OCI-M2 (cell line): Measurements from ENCODE around the gene PLAGL1.
"Not testable (repeated sequence)": the region's sequence is repeated elsewhere in the genome, so short reads cannot be mapped to it uniquely, and the experiment has no call there.

Experiments
- DNase-seq: peaks from one replicate; lab custom pipeline; 2025; ENCODE audit not compliant: unreplicated experiment; lab: John Stamatoyannopoulos, UW

Gene PLAGL1

GRCh38 chr6:143941852-143942627, 66.0 kb downstream of the PLAGL1 start:
- DNase-seq = no peak

- peak; percentile 57 for DNase-seq
These were observed 68.0 kb downstream of the PLAGL1 start for GRCh38 chr6:143940011-143940597.

GRCh38 chr6:143939364-143939763, 68.7 kb downstream of the PLAGL1 start:
- DNase-seq = no peak

- DNase-seq = no peak
These were observed 70.4 kb downstream of the PLAGL1 start for GRCh38 chr6:143937668-143937970.

- DNase-seq = no peak
These were observed 71.0 kb downstream of the PLAGL1 start for GRCh38 chr6:143936778-143937667.

GRCh38 chr6:143936347-143936746, 71.7 kb downstream of the PLAGL1 start:
- no peak for DNase-seq

- no peak for DNase-seq
These were observed 73.2 kb downstream of the PLAGL1 start for GRCh38 chr6:143934867-143935266.

GRCh38 chr6:143934331-143934730, 73.7 kb downstream of the PLAGL1 start:
- DNase-seq = no peak

GRCh38 chr6:143929975-143930374, 78.1 kb downstream of the PLAGL1 start:
- no peak for DNase-seq

- no peak for DNase-seq
These were observed 79.2 kb downstream of the PLAGL1 start for GRCh38 chr6:143928853-143929252.

- not testable (repeated sequence) for DNase-seq
These were observed 91.0 kb downstream of the PLAGL1 start for GRCh38 chr6:143917026-143917425.

- no peak for DNase-seq
These were observed 95.4 kb downstream of the PLAGL1 start for GRCh38 chr6:143912671-143913070.

GRCh38 chr6:143911028-143911427, 97.0 kb downstream of the PLAGL1 start:
- no peak for DNase-seq

GRCh38 chr6:143902827-143903226, 105.2 kb downstream of the PLAGL1 start:
- no peak for DNase-seq

- no peak for DNase-seq
These were observed 105.9 kb downstream of the PLAGL1 start for GRCh38 chr6:143901885-143902750.

- no peak for DNase-seq
These were observed 107.7 kb downstream of the PLAGL1 start for GRCh38 chr6:143900358-143900757.

- no peak for DNase-seq
These were observed 111.8 kb downstream of the PLAGL1 start for GRCh38 chr6:143896126-143896860.

GRCh38 chr6:143894655-143895054, 113.4 kb downstream of the PLAGL1 start:
- no peak for DNase-seq
